GM18502 (cell line): ENCODE data around the gene CACTIN.
"Not testable (repeated sequence)": the region's sequence is repeated elsewhere in the genome, so short reads cannot be mapped to it uniquely, and the experiment has no call there.

ENCODE experiments used
- ATAC-seq: cut with Tn5 transposase; IDR thresholded peaks from one replicate; pipeline ENCODE4 v1.9.1; 2021; ENCODE audit warnings: mild to moderate bottlenecking; ENCODE audit not compliant: unreplicated experiment, poor library complexity

The CACTIN gene

DNA sequence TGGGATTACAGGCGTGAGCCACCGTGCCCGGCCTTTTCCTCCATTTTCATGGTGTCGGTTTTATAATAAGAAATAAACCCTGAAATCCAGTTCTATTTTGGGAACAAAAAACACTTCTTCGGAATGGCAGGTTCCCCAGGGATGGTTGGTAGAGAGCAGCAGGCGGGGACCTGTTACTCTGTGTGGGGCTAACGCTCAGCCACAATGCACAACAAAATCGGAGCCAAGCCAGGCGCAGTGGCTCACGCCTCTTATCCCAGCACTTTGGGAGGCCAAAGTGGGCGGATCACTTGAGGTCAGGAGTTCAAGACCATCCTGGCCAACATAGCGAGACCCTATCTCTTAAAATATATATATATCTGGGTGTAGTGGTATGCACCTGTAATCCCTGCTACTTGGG is 25.6 kb downstream of the CACTIN start:
- no peak for ATAC-seq

DNA sequence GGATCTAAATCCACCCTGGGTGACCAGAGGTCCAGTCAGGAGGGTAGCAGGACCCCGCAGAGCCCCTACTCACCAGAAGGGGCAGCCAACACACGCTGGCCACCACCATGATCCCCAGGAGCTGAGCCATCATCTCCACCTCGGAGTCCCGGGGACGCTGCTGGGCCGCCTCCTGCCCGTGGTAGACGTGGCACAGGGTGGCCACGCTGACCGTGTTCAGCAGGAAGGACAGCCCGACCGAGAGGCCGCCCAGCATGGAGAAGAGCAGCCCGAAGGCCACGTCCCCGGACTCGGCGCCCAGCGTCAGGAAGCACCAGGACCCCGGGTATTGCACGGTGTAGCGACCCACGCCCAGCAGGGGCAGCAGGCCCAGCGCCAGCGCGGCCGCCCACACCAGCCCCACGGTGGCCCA is 26.8 kb downstream of the CACTIN start:
- ATAC-seq, result no peak

DNA sequence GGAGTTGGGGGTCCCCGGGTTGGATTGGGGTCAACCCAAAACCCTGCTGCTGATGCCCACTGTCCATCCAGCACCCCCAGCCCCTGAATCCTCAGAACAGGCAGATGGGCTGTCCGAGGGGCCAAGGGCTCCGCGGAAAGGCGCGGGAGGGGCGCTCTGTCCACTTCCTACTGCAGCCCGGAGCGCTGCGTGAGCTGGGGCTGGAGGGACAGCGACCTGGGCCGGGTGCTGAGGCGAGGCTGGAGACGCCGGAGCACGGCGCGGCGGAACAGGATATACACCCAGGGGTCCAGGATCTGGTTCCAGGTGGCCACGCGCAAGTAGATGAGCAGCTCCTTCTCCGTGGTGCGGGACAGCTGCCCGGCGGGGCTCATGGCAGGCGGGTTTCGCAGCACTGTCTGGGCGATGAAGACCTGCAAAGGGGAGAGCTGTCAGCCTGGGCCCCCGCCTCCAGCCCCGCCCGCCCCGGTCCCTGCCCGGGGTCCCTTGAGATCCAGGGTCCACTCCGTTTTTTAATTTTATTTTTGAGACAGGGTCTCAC is 31.0 kb downstream of the CACTIN start:
- ATAC-seq, result no peak

DNA sequence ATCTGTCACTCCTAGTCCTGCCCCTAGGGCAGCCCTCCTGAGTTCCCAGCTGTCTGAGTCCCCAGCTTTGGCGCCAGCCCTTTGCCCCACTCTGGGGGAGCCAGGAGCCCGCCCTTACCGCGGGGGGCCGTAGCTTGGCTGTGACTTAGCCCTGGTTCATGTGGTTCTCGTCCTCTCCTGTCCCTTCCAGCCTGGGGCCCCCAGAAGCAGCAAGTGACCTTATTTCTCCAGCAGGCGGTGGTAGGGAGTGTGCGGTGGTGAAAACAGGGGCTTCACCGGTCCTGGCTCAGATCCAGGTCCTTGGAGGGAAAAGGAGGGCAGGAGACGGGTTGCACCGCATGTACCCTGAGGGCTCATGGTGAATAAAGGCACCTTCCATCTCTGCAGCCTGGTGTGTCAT is 33.4 kb downstream of the CACTIN start:
- ATAC-seq, result no peak

DNA sequence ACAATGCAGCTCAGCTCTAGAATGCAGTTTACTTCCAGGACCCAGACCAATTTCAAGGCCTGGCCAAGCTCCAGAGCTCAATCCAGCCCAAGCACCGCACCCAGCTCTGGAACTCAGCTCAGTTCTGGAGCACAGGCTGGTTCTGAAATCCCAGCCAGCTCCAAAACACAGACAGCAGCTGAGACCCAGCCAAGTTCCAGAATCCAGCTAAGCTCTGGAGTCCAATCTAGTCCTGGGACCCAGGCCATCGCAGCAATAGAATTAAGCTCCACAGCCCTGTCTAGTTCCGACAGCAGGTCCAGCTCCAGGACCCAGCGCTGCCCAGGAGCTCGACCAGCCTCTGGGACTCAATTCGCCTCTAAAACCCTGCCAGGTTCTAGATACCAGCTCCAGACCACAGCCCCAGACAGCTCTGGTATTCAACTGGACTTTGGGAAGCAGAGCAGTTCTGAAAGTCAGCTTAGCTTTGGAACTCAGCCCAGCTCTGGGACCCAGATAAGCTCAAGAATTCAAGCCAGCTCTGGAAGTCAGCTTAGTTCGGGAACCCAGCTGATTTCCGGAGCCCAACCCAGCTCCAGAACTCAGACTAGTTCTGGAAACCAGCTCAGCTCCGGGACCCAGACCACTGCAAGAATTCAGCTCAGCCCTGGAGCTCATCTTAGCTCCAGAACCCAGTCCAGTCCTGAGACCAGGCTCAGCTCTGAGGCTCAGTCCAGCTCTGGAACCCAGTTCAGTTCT is 34.5 kb downstream of the CACTIN start:
- no peak for ATAC-seq

DNA sequence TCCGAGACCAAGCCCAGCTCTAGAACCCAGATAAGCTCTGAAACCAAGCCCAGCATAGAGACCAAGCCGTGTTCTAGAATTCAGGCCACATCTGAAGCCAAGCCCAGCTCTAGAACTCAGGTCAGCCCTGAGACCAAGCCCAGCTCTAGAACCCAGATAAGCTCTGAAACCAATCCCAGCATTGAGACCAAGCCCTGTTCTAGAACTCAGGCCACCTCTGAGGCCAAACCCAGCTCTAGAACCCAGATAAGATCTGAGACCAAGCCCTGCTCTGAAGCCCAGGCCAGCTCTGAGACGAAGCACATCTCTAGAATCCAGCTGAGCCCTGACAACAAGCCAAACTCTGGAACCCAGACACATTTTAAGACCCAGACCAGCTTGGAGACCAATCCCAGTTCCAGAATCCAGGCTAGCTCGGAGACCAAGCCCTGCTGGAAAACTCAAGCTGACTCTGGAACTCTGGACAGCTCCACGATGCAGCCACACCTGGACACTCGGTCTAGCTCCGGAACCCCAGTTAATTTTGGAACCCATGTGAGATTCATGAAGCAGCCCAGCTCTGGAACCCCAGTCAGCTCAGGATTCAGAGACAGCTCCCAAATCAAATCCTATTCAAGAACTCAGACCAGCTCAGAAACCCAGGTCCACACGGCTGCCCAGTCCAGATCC is 35.5 kb downstream of the CACTIN start:
- ATAC-seq, result no peak

DNA sequence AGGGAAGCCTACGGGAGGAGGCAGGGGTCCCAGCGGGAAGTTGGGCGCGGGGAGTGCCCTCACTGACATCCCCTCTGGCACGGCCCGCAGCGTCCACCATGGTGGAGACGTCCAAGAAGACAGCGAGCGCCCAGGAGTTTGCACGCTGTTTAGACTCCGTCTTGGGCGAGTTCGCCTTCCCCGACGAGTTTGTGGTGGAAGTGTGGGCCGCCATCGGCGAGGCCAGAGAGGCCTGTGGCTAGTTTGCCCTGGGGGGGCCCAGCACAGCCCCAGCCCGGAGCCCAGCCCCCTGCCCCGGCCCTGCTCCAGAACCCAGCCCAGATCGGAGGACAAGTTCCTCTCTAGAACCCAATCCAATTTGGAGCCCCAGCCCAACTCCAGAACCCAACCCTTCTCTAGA is 36.6 kb downstream of the CACTIN start:
- no peak for ATAC-seq

DNA sequence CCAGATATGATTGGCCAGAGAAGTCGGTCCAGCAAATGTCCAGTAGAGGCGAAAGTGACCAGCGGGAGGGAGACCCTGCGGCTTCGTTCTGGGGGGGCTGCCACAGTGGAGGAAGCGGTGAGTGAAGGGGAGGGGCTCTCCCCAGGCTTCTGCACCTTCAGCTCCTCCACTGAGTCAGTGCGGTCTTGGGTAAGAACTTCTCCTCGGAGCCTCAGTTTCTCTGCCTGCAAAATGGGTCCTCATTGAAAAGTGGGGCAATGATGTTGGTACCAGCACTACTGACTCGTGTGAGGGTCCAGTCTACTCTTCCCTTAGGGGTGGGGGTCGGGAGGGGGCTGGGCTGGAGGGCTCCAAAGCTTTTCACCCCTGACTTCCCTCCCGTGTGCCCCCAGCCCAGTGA is 37.2 kb downstream of the CACTIN start:
- ATAC-seq, result no peak

DNA sequence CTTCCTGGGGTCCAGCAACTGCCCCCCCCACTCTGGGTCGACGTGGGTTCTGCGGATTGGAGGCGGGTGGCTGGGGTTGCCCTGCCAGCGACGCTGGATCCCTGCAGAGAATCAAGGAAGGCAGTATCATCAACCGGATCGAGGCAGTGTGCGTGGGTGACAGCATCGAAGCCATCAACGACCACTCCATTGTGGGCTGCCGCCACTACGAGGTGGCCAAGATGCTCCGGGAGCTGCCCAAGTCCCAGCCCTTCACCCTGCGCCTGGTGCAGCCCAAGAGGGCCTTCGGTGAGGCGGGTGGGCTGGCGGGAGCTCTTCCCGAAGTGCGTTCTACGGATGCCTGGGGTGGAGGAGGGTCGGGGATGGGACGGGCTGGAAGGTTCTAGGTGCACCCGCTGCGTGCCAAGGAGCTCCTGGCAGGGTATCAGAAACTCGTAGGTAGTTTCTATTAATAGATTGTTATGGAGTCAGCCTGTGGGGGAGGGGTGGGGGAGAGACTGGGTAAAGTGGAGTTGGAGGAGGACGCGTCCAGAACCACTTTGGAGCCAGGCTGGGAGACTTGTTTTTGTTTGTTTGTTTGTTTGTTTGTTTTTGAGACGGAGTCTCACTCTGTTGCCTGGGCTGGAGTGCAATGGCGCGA is 39.8 kb downstream of the CACTIN start:
- no peak for ATAC-seq

DNA sequence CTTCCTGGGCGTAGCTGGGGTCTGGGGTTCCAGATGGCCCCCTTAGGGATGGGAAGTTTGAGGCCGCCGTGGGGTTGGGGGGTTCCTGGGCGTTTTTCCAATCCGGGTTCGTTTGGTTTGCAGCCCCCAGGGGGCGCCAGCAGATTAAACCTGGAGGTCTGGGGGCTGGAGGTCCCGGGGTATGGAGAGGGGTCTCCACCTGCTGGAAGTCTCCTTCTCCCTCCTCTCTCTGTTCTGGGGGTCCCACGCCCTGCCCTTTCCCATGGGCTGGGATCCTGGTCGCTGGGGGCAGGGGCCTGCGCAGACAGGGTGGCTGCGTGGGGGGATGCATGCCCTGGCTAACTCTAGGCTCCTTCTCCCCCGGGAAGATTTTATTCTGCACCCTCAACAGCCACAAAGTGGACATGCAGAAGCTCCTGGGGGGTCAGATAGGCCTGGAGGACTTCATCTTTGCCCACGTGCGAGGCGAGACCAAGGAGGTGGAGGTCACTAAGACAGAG is 40.4 kb downstream of the CACTIN start:
- no peak for ATAC-seq

DNA sequence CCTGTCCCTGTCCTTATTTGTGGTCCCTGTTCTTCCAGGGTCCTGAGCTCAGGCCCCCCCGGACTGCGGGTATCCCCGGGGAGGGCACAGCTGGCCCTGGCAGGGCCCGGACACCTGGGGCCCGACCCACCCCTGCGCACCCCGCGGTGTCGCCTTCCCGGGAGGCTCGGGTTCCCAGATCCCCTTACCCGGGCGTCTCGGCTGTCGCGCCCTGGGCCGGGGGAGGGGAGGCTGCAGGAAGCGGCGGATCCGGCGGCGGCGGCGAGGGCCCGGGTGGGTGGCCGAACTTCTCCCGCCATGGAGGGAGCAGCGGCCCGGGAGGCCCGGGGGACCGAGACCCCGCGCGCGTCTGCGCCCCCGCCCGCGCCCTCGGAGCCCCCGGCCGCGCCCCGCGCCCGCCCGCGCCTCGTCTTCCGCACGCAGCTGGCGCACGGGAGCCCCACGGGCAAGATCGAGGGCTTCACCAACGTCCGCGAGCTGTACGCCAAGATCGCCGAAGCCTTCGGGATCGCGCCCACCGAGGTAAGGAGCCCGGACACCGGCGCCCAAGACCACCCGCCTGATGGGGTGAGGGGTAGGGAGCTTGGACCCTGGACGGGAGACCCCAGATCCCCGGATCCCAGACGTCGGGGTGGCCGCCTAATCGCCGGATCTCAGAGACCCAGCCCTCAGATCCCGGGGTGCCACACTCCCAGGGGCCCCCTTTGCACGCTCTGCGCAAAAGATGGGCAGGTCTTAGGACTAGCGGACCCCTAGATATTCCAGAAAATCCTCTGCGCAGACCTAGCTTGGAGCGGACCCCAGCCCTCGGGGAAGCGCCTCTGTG is 41.1 kb downstream of the CACTIN start, which contains the start of gene GIPC3:
GIPC3 (plus strand) TSS at position 178 of the 826 bp plus-strand sequence; CDS start at position 298, 120 bp downstream.
- no peak for ATAC-seq

DNA sequence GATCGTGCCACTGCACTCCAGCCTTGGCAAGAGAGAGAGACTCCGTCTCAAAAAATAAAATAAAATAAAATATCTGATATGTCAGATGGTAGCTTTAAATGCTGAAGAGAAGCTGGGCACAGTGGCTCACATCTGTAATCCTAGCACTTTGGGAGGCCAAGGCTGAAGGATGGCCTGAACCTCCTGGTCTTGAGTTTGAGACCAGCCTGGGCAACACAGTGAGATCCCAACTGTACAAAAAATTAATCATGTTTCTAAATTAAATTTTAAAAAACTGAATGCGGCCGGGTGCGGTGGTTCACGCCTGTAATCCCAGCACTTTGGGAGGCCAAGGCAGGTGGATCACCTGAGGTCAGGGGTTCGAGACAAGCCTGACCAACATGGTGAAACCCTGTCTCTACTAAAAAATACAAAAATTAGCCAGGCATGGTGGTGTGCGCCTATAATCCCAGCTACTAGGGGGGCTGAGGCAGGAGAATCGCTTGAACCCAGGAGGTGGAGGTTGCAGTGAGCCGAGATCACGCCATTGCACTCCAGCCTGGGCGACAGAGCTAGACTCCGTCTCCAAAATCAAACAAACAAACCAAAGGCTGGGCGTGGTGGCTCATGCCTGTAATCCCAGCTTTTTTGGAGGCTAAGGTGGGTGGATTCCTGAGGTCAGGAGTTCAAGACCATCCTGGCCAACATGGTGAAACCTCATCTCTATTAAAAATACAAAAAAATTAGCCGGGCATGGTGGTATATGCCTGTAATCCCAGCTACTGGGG is 42.4 kb downstream of the CACTIN start:
- ATAC-seq, result not testable (repeated sequence)

DNA sequence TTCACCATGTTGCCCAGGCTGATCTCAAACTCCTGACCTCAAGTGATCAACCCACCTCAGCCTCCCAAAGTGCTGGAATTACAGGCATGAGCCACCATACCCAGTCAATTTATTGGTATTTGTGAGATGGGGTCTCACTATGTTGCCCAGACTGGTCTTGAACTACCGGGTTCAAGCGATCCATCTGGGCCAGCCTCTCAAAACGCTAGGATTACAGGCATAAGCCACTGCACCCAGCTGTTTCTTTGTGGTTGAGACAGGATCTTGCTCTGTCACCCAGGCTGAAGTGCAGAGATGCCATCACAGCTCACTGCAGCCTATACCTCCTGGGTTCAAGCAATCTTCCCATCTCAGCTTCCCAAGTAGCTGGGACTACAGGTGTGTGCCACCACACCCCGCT is 44.8 kb downstream of the CACTIN start:
- not testable (repeated sequence) for ATAC-seq

DNA sequence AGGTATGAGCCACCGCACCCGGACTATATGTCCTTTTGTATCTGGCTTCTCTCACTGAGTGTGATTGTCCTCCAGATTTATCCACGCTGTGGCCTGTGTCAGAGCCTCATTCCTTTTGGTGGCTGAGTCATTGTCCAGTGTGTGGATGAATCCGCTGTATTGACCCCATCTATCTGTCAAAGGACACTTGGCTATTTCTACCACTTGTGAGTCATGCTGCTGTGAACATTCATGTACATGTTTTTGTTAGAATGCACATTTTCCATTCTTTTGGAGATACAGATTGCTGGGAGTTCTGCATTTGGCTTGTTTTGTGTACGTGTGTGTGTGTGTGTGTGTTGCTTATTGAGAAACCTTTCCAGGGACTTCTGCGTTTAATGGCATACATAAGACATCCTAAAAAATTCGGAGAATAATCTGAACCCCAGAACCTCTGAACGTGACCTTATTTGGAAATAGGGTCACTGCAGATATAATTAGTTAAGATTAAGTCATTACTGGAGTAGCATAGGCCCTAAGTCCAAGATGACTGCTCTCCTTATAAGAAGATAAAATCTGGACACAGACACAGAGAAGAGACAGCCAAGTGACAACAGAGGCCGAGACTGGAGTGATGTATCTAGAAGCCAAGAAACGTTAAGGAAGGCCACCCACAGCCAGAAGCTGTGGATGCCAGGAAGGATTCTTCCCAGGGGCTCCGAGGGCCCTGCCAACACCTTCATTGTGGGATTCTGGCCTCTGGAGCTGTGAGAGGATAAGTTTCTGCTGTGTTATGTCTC is 46.2 kb downstream of the CACTIN start:
- ATAC-seq, result no peak

DNA sequence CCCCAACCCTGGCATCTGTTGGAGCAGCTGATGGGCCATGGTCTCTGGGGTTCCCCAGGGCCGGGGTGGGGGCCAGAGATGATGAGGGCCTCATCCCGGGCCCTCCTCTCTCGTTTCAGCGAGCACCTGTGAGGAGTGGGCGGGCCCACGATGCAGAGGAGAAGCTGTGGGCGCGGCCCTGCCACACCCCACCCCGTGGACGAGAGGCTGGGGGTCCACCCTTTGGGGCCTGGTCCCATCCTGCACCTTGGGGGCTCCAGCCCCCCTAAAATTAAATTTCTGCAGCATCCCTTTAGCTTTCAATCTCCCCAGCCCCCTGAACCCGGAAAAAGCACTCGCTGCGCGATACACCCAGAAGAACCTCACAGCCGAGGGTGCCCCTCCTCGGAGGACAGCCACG is 48.2 kb downstream of the CACTIN start:
- ATAC-seq, result no peak

DNA sequence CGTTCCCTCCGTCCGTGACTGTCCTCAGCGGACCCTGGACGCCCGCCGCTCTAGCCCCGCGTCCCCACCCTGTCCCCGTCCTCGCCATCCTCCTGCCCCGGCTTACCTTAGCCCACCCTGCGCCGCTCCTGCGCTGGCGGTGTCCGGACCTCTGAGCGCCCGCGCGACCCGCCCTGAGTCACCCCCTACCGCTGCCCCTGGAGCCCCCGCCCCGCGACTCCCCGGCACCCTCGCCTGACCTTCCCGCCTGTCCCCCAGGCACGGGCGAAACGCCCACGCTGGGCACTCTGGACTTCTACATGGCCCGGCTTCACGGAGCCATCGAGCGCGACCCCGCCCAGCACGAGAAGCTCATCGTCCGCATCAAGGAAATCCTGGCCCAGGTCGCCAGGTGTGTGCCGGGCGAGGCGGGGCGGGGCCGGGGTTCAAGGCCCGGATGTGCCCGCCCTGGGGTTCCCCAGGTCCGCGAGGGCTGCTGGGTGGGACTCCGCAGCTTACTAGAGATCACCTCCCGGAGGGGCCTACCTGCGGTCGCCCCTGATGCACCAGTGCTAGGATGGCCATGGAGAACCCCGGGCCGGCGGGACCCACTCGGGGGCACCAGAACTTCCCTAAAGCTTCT is 48.8 kb downstream of the CACTIN start:
- ATAC-seq, result no peak

DNA sequence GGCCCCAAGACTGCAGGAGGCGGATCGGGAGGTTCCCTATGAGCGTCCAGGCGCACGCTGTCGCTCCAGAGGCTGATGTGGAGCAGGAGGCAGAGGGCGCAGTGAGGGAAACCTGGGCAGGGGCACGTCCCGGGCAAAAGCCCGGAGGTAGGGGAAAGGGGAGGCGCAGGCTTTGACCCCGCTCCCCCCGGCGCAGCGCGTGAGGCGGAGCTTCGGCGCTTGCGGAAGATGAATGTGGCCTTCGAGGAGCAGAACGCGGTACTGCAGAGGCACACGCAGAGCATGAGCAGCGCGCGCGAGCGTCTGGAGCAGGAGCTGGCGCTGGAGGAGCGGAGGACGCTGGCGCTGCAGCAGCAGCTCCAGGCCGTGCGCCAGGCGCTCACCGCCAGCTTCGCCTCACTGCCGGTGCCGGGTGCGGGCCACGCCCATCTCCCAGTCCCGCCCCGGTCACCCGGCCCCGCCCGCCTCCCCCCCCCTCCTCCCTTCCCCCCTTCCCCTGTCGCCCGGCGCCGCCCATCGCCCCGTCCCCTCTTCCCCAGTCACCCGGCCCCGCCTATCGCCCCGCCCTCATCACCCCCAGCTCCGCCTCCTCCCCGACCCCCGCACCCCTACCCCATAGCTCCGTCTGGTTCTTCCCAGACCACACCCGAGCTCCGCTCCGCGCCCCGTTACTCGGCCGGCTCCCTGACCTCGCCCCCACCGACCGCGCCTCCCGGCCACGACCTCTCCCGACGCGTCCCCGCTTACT is 49.7 kb downstream of the CACTIN start:
- no peak for ATAC-seq
